IMR-90 (cell line): ENCODE measurements around the gene FMN1. TPM values are rescaled to one million over a fixed set of nuclear protein-coding genes. Genes with fewer than 3 reads are reported as not detected.
A peak's percentile ranks its signal among the peaks of the same experiment; 100 is the strongest.

Experiments
- ATAC-seq: fragments of 200-7000 bp; cut with Tn5 transposase; 2 replicates; pipeline ENCODE4 v1.9.1; 2020; ENCODE audit warnings: low read depth, mild to moderate bottlenecking, moderate library complexity
- BruUV-seq: library from RNA; stranded (reverse); fragments of 400-500 nt; replicated peaks from 2 replicates; lab custom pipeline; 2021; lab: Mats Ljungman, UMichigan
- CTCF ChIA-PET: fragments of 300-600 bp; formaldehyde crosslinking; extraction: SDS; loops from one replicate; lab custom pipeline; 2021; ENCODE audit warnings: antibody characterized with exemption; lab: Yijun Ruan, JAX
- POLR2A ChIA-PET: fragments of 300-600 bp; sonication (Branson Sonifier 250); formaldehyde crosslinking; loops from one replicate; lab custom pipeline; 2022; ENCODE audit warnings: antibody characterized with exemption; ENCODE audit not compliant: unreplicated experiment; lab: Charles Lee
- DNase-seq: peaks from one replicate; pipeline ENCODE4 v3.0.0; 2013
- H2AFZ ChIP-seq: replicated peaks from 2 replicates; pipeline ENCODE3; 2013; ENCODE audit warnings: low read length, mild to moderate bottlenecking; ENCODE audit not compliant: poor library complexity
- H2AK5ac ChIP-seq: 2 replicates; pipeline ENCODE4 v1.6.1; 2013; ENCODE audit warnings: low read depth, low read length, inconsistent platforms
- H2AK9ac ChIP-seq: replicated peaks from 2 replicates; pipeline ENCODE3; 2013; ENCODE audit warnings: mild to moderate bottlenecking, low read depth, low read length, moderate library complexity; ENCODE audit not compliant: poor library complexity
- H2BK120ac ChIP-seq: 2 replicates; pipeline ENCODE4 v1.6.1; 2013; ENCODE audit warnings: low read depth, low read length, inconsistent platforms
- H2BK15ac ChIP-seq: 3 replicates; pipeline ENCODE4 v1.6.1; 2013; ENCODE audit warnings: low read depth, low read length, inconsistent platforms
- H2BK20ac ChIP-seq: 2 replicates; pipeline ENCODE4 v1.6.1; 2013; ENCODE audit warnings: low read depth, mild to moderate bottlenecking, inconsistent platforms, low read length, moderate library complexity
- H2BK5ac ChIP-seq: 2 replicates; pipeline ENCODE4 v1.6.1; 2013; ENCODE audit warnings: mild to moderate bottlenecking, low read depth, low read length, inconsistent platforms; ENCODE audit not compliant: poor library complexity, severe bottlenecking
- H3K14ac ChIP-seq: replicated peaks from 2 replicates; pipeline ENCODE4 v1.6.1; 2013; ENCODE audit warnings: low read depth, low read length, inconsistent platforms
- H3K18ac ChIP-seq: 2 replicates; pipeline ENCODE4 v1.6.1; 2013; ENCODE audit warnings: low read depth, low read length, control low read depth
- H3K23ac ChIP-seq: 2 replicates; pipeline ENCODE4 v1.6.1; 2013; ENCODE audit warnings: low read depth, low read length, inconsistent platforms
- H3K27ac ChIP-seq: 2 replicates; pipeline ENCODE4 v1.5.1; 2013; ENCODE audit warnings: mild to moderate bottlenecking, control low read depth, low read length; ENCODE audit not compliant: insufficient read depth
- H3K27me3 ChIP-seq: 2 replicates; pipeline ENCODE4 v1.6.1; 2013; ENCODE audit warnings: low read length; ENCODE audit not compliant: control insufficient read depth, insufficient read depth
- H3K36me3 ChIP-seq: 2 replicates; pipeline ENCODE4 v1.6.1; 2013; ENCODE audit warnings: low read length, mixed read lengths; ENCODE audit not compliant: control insufficient read depth, insufficient read depth
- H3K4ac ChIP-seq: 2 replicates; pipeline ENCODE4 v1.6.1; 2013; ENCODE audit warnings: low read depth, low read length, inconsistent platforms
- H3K4me1 ChIP-seq: 2 replicates; pipeline ENCODE4 v1.6.1; 2013; ENCODE audit warnings: low read length, mixed read lengths; ENCODE audit not compliant: control insufficient read depth, insufficient read depth
- H3K4me2 ChIP-seq: 2 replicates; pipeline ENCODE4 v1.6.1; 2013; ENCODE audit warnings: low read depth, mild to moderate bottlenecking, control low read depth, low read length, moderate library complexity
- H3K4me3 ChIP-seq: 2 replicates; pipeline ENCODE4 v1.5.1; 2013; ENCODE audit warnings: low read depth, mild to moderate bottlenecking, control low read depth, low read length, moderate library complexity; ENCODE audit not compliant: insufficient read depth
- H3K56ac ChIP-seq: 2 replicates; pipeline ENCODE4 v1.6.1; 2013; ENCODE audit warnings: low read length, inconsistent platforms; ENCODE audit not compliant: insufficient read depth; ENCODE audit errors: extremely low read depth
- H3K79me1 ChIP-seq, 2 experiments: 2 replicates each; pipeline ENCODE4 v1.6.1; 2013; ENCODE audit warnings: low read length in 2 of 2, inconsistent platforms in 1 of 2, low read depth in 1 of 2
- H3K9ac ChIP-seq: 2 replicates; pipeline ENCODE4 v1.6.1; 2013; ENCODE audit warnings: low read depth, low read length, control low read depth
- H3K9me1 ChIP-seq: 2 replicates; pipeline ENCODE4 v1.6.1; 2013; ENCODE audit warnings: low read length, inconsistent platforms; ENCODE audit not compliant: insufficient read depth
- H3K9me3 ChIP-seq: 2 replicates; pipeline ENCODE4 v1.6.1; 2013; ENCODE audit warnings: low read length; ENCODE audit not compliant: control insufficient read depth, insufficient read depth
- H4K20me1 ChIP-seq: 2 replicates; pipeline ENCODE4 v1.6.1; 2013; ENCODE audit warnings: low read length, inconsistent platforms; ENCODE audit not compliant: insufficient read depth
- H4K5ac ChIP-seq: 2 replicates; pipeline ENCODE4 v1.6.1; 2013; ENCODE audit warnings: mild to moderate bottlenecking, low read depth, low read length, control low read depth
- H4K8ac ChIP-seq, 2 experiments: 2 replicates each; pipeline ENCODE4 v1.6.1; 2013; ENCODE audit warnings: low read depth in 2 of 2, low read length in 2 of 2, control low read depth in 1 of 2, inconsistent platforms in 1 of 2
- H4K91ac ChIP-seq: 2 replicates; pipeline ENCODE4 v1.6.1; 2013; ENCODE audit warnings: low read depth, low read length, inconsistent platforms; ENCODE audit not compliant: insufficient read depth
- BHLHE40 ChIP-seq: fragments of 150-350 bp; IDR thresholded peaks from 2 replicates; pipeline ENCODE4 v1.6.1; 2016; ENCODE audit warnings: mild to moderate bottlenecking, low read depth, low read length
- FOS ChIP-seq: fragments of 150-350 bp; IDR thresholded peaks from 2 replicates; pipeline ENCODE4 v1.6.1; 2016; ENCODE audit warnings: low read depth, low read length
- MAFK ChIP-seq: IDR thresholded peaks from 2 replicates; pipeline ENCODE4 v1.6.1; 2012; ENCODE audit warnings: low read depth, low read length, improper control_type of control experiment
- POLR2A ChIP-seq: IDR thresholded peaks from 2 replicates; pipeline ENCODE4 v1.6.1; 2012; ENCODE audit warnings: mild to moderate bottlenecking, low read depth, low read length
- RCOR1 ChIP-seq: IDR thresholded peaks from 2 replicates; pipeline ENCODE4 v1.6.1; 2012; ENCODE audit warnings: mild to moderate bottlenecking, low read length, improper control_type of control experiment; ENCODE audit not compliant: insufficient replicate concordance
- WGBS, 2 experiments: methylation state at CpG; one replicate each; pipeline versions ENCODE4 v1.1.5 to v1.1.7; 2013; ENCODE audit warnings: missing lambda C conversion rate in 2 of 2; ENCODE audit not compliant: insufficient read length in 1 of 2; ENCODE audit errors: extremely low coverage in 2 of 2; 5-methylcytosine and 5-hydroxymethylcytosine counted together
- dilution Hi-C: fragments of 300-500 bp; cut with HindIII; formaldehyde crosslinking; loops from one replicate; pipeline ENCODE4 v1.14.3; 2018; ENCODE audit warnings: low sequenced_read_pairs; ENCODE audit not compliant: unreplicated experiment
- in situ Hi-C: fragments of 300-500 bp; cut with MboI; formaldehyde crosslinking; loops from 3 replicates; pipeline ENCODE4 v1.14.3; 2019; ENCODE audit warnings: low sequenced_read_pairs, inconsistent platforms, mixed read lengths
- intact Hi-C: fragments of 100-400 bp; cut with micrococcal nuclease; formaldehyde crosslinking; loops from 2 replicates; pipeline ENCODE4 v1.10.0; 2022
- polyA plus RNA-seq, 3 experiments: library from polyadenylated mRNA; depleted of rRNA; stranded (reverse); fragments of >200 nt; gene quantifications; 2 replicates each; pipeline ENCODE4 v1.2.3, GENCODE V29; 2012; ENCODE audit warnings: low replicate concordance in 1 of 3
- total RNA-seq: library from RNA; depleted of rRNA; stranded (reverse); fragments of >200 nt; gene quantifications from 2 replicates; pipeline ENCODE4 v1.2.3, GENCODE V29; 2012
- TF ChIP-seq, protein P1 (sequence below): fragments of 150-350 bp; IDR thresholded peaks from 2 replicates; pipeline ENCODE4 v1.6.1; 2016; ENCODE audit warnings: low read depth, mild to moderate bottlenecking, low read length, moderate library complexity, borderline replicate concordance

The FMN1 gene
- total and polyA plus RNA-seq, 2 of the 4 experiments (the other 2 are of a cell fraction), result 7.3 to 17.6 TPM

DNA sequence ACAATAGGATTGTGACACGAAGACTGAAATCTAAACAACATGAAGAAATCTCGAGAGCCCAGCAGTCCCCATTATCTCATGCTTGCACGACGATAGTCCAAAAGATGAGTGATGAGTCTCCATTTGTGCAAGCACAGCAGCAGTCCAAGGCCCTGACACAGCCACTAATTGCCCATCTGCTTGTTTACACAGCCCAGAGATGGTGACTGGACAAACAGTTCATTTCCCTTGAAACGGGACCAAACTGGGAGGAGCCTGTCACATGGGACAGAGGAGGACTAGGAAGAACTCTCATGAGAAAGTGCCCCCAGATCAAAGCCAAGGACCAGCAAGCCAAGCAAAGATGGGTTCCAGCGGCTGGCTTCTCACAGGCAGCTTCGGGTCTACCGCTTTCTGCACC is 355.7 kb downstream of the FMN1 start (continued):
- TF ChIP-seq FOS, result peak; percentile 72; the same call in 1 of the 2 replicates

DNA sequence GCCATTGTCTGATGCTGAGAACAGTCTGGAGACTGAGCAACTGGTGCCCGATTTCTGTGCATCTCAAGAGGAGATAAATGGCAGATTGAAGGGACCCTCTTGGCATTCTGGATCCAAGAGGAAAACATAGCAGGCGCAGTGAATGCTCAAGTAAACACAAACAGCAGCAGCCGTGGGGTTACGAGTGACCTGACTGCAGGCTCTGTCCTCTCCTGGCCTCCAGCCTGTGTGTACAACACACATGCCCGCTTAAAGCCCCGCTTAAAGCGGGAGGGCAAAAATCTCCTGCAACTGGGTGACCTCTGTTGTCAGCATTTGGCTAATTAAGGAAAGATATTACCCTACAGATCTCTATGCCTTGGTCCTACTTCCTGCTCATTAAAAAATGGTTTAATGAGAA is 356.2 kb downstream of the FMN1 start:
- Histone ChIP-seq H3K18ac (peak overlapping the region; percentile 64), H2BK20ac (peak overlapping the region; percentile 83), H3K23ac (peak overlapping the region; percentile 86), H4K8ac (peak overlapping the region; percentile 48 to 96), H3K36me3 (peaks cover 4% of the 10 kb centered on the region), H2AK5ac (peak overlapping the region; percentile 47), H3K9ac (peak overlapping the region; percentile 3; the same call in 1 of the 2 replicates), H3K4me3 (no peak overlapping the region), H3K4me2 (no peak overlapping the region), H2BK15ac (peak overlapping the region; percentile 25; the same call in 2 of the 3 replicates), H3K4me1 (peaks cover 21% of the 10 kb centered on the region), H3K79me1 (peaks cover 58 to 81% of the 10 kb centered on the region in 2 experiments), H3K27me3 (no peaks in the 10 kb centered on the region), H2BK120ac (peak overlapping the region; percentile 81), H3K56ac (peak overlapping the region; percentile 19; the same call in 1 of the 2 replicates), H2BK5ac (peak overlapping the region; percentile 100), H3K9me1 (peaks cover 27% of the 10 kb centered on the region), H2AFZ (no peak overlapping the region), H3K27ac (peak overlapping the region; percentile 67), H4K20me1 (no peaks in the 10 kb centered on the region), H3K9me3 (no peaks in the 10 kb centered on the region), H3K4ac (peak overlapping the region; percentile 89), H2AK9ac (no peak overlapping the region), H3K14ac (peak overlapping the region; percentile 92), H4K91ac (peak overlapping the region; percentile 99), H4K5ac (peak overlapping the region; percentile 71)
- intact Hi-C loops, result no loop called here
- TF ChIP-seq POLR2A (no peak), RCOR1 (no peak), MAFK (no peak), BHLHE40 (no peak)
- TF ChIP-seq, protein P1, sequence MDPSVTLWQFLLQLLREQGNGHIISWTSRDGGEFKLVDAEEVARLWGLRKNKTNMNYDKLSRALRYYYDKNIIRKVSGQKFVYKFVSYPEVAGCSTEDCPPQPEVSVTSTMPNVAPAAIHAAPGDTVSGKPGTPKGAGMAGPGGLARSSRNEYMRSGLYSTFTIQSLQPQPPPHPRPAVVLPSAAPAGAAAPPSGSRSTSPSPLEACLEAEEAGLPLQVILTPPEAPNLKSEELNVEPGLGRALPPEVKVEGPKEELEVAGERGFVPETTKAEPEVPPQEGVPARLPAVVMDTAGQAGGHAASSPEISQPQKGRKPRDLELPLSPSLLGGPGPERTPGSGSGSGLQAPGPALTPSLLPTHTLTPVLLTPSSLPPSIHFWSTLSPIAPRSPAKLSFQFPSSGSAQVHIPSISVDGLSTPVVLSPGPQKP, result no peak
- ATAC-seq (no peak), DNase-seq (no peak)
- 39% methylated on average over 3 of the region's 7 CpGs; no CpG with 5 or more reads in 1 of the 2 experiments for WGBS, 2 experiments
- in situ Hi-C loops, result no loop called here
- CTCF ChIA-PET, result interaction anchor here (0.7 kb wide), 1 partner anchor 179 kb away, joined by 3 read pairs; no protein-coding TSS in a partner anchor
- POLR2A ChIA-PET, result no interaction called here
- no TSS peak for BruUV-seq
- dilution Hi-C loops, result no loop called here
